Hepatic stellate cell (primary cell): Measurements from ENCODE around the gene PTPN4.

Experiments
- DNase-seq: peaks from one replicate; pipeline ENCODE4 v3.0.0; 2011; ENCODE audit warnings: low spot score

The PTPN4 gene, protein sequence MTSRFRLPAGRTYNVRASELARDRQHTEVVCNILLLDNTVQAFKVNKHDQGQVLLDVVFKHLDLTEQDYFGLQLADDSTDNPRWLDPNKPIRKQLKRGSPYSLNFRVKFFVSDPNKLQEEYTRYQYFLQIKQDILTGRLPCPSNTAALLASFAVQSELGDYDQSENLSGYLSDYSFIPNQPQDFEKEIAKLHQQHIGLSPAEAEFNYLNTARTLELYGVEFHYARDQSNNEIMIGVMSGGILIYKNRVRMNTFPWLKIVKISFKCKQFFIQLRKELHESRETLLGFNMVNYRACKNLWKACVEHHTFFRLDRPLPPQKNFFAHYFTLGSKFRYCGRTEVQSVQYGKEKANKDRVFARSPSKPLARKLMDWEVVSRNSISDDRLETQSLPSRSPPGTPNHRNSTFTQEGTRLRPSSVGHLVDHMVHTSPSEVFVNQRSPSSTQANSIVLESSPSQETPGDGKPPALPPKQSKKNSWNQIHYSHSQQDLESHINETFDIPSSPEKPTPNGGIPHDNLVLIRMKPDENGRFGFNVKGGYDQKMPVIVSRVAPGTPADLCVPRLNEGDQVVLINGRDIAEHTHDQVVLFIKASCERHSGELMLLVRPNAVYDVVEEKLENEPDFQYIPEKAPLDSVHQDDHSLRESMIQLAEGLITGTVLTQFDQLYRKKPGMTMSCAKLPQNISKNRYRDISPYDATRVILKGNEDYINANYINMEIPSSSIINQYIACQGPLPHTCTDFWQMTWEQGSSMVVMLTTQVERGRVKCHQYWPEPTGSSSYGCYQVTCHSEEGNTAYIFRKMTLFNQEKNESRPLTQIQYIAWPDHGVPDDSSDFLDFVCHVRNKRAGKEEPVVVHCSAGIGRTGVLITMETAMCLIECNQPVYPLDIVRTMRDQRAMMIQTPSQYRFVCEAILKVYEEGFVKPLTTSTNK

DNA sequence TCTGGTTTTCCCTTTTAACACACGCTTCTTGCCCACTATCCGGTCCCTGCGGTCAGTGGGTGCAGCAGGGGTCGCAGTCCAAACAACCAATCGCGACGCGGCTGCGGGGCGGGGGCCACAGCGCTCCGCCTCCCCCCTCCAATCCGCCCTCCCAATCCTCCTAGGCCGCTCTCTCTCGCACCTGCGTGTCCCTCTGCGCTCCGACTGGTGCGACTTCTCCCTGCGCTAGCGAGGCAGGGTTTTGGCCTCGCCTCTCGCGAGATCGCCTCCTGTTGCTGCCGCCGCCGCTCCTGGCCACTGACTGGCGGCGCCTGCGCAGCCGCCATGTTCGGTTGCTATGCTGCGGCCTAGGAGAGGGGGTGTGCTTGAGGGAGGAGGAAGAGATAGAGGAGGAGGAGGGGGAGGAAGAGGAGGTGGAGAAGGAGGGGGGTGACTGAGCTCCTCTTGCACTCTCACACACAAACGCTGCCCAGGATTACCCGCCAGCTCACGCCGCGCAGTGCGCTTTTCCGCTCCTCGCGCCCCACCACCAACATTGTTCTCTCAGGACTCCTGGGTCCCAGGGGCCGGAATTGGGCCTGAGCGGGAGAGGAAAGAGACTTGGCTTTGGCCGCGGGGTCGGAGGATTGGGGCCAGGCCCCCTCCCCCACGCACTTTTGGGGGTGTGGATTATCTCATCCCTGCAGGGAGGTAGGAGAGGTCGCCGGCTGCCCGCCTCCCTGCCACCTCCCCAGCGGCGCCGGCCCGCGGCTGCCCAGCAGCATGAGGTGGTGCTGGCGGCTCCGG, at the start of gene PTPN4:
TSS of gene PTPN4 (plus strand) at position 472 of the 786 bp plus-strand sequence. CDS start 49,932 bp downstream, outside the sequence.
- peak; percentile 95 for DNase-seq

DNA sequence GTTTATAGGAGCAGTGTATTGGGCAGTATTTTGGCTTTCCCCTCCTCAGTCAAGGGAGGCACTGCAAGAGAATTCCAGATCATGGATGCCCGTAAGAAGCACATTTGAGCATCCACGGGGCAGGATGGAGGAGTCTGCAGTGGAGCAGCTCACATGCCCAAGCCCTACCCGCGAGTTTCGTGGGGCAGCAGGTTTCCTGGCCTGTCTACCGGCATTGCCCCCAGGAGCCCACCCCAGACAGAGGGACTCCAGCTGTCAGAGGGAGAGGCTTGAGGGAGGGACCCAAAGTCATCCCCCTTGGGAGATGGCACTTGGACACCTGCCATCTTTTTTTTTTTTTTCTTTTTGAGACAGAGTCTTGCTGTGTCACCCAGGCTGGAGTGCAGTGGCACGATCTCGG, 49.4 kb upstream of the PTPN4 start:
- no peak for DNase-seq

DNA sequence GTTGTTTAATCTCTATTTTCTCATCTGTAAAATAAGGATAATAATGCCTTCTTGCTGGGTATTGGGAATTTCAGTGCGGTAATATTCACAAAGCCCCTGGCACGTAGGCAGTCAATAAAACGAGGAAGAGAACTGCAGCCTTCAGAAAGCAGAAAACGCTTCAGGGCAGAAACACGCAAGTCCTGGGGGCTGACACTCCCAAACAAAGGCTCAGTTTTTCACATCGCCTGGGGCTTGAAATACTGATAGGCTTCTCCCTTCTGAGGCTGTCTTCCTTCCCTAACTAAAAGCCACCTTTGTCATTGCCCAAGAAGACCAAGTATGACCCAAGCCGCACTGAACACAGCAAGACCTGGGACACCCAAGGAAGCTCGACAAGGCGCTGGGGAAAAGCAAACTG, 48.4 kb upstream of the PTPN4 start:
- DNase-seq, result no peak

DNA sequence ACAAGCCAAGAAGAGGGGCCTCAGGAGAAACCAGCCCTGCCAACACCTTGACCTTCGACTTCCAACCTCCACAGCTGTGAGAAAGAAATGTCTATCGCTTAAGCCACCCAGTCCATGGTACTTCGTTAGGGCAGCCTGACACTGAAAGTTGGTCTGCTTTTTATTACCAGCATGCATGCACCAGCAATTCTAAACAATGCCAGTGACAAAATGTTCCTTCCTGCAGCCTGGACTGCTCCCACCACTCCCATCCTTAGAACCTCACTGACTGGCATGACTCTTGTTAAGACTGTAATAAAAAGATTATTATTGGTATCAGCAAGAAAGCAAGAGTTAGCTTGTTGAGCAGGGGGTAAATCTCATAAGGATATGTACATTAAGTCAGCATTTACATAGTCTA, 47.2 kb upstream of the PTPN4 start:
- DNase-seq, result no peak

DNA sequence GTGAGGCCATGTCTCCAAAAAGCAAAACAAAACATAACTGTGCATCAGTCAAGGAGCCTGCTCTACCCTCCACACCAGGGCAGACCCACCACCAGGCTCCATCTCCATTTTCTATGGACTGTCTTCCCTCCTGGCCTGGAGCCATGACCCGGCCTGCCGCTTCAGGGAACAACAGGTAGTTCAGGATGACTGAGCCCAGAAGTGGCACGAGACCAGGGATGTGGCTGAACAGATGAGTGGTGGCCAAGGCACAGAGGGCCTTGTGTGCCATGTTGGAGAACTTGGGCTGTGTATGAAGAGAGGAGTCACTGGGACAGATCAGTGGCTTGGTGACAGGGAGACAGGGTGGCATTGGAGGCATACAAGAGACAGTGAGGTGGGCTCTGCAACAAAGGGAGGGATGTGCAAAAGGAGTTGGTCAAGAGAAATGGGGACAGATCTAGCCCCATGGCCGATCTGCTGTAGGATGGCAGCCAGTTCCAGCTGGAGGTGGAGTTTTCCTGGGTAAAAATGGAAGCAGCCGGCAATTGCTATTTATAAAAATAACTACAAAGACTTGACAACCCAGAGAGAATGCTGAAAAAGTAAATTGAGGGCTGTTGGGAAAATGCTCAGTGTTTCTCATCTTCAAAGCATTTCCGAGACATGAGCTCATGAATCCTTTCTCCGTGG, 45.8 kb upstream of the PTPN4 start:
- no peak for DNase-seq

DNA sequence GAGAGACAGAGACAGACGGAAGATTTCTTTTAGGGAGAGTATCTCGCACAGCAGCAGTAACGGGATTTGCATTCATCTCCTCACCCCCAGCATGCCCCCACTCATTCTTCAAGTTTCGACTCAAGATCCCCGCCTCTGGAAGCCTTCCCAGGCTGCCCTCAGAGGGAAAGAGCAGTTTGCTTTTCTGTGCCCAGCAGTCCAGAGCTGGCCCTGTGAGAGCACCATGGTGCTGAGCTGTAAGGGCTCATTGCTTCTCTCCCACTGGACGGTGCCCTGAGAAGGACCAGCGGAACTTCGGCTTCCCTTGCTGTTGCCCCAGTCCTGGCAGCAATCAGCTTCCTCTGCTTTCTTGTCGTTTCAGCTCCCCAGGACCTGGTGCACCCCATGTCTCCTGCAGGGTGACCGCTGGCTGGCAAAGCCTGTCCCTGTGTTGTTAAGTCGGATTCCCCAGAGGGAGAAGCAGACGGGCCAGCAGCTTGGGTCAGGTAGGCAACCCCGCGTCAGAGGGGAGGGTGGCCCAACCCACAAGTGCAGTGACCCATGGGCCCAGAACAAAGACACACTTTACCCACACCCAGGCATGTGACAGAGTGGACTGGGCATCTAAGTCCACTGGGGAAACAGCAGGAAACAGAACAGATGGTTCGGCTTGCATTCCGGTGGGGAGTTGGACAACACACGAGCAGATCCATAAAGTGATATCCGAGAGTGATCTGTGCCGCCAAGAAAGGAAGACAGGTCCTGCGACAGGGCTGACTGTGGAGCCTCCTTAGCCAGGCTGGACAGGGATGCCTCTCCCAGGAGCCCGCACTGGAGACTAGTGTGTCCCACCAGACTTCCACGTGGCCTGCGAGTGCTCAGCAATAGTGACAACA, 44.1 kb upstream of the PTPN4 start:
- DNase-seq, result no peak

DNA sequence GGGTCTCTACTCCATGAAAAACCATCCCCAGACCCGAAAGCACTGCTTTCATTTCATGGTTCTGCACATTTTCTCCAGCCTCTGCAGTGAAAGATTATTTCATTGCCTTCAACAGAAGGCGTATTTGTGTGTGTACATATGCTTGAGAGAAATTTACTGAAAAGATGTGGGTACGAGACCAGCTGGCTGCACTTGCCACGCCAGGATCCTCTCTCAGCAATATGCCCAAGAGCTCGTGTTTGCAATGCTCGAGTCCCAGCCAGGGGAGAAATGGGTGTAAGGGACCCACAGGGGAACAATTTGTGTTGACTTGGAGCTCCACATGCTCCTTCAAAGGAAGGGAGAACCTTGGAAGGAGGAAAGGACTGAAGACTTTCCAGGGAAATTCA, 43.4 kb upstream of the PTPN4 start:
- no peak for DNase-seq

DNA sequence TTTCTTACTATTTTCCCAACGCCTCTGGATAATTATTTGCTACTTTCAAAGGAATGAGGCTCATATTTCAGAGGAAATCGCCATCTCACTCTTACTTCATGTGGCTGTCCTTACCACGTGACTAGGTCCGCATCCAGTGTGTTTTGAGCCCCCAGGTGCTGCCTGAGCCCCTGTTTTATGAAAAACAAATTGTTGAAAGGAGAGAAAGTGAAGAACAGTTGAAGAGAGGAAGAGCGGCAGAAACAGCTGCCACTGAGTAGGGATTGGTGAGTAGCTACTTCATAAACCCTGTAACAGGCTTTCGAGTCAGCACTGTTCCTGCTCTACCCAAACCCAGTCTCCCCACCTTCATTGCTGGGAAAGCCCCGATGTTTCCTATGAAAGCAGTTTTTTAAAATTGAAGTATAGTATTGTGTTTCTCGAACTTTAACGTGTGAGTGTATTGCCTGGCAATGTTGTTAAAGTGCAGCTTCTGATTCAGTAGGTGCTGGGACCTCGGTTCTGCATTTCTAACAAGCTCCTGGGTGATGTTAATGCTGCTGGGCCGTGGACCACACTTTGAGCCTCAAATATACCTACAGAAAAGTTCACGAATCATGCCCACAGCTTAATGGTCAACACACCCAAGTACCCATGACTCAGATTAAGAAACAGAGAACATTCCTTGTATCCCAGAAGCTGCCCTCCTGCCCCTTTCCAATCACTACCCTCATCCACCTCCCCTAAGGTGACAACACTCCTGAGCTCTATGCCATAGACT, 41.0 kb upstream of the PTPN4 start:
- no peak for DNase-seq

DNA sequence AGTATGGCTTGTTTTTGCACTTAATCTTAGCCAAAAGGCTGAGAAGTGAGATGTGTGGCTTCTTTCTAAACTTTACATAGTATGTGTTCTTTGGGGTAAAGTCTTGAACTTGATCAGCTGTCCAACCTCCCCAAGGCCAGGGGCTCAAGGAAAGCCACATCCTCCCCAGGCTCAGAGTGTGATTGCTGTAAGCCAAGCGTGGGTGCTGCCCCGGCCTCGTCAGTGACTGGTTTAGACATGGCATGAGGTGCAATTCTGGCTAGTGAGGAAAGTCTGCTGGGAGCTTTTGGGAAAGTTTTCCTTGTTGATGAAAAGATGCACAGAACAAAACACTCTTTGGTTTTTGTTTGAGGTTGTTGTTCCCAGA, 40.5 kb upstream of the PTPN4 start:
- no peak for DNase-seq

DNA sequence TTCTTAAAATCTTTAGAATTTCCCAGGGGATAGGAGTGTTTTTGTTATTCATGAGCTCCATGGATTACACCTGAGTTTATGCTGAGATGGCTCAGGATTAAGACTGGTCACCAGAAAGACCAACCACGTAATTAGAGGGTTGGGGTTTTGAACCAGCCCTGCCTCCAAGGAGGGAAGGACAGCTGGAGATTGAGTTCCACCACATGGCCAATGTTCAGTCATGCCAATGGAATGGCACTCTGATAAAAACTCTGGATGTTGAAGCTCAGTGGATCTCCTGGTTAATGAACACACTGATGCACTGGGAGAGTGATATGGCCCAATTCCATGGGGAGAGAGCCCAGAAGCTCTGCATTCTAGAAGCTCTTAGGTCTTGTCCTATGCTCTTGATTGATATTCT, 38.7 kb upstream of the PTPN4 start:
- no peak for DNase-seq

DNA sequence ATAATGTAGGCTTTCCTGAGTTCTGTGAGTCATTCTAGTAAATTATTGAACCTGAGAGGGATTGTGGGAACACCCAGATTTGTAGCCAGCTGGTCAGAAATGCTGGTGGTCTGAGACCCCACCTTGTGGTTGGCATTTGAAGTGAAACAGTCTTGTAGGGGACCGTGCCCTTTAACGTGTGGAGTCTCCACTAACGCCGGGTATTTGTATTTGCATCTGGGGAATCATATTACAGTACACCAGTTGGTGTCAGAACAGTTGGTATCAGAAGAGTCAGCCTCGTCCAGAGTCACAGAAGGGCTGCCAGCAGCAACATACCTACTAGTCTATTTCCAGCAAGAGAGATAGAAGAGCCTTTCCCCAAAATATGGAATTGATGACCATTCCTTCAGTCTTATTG, 38.3 kb upstream of the PTPN4 start:
- no peak for DNase-seq

DNA sequence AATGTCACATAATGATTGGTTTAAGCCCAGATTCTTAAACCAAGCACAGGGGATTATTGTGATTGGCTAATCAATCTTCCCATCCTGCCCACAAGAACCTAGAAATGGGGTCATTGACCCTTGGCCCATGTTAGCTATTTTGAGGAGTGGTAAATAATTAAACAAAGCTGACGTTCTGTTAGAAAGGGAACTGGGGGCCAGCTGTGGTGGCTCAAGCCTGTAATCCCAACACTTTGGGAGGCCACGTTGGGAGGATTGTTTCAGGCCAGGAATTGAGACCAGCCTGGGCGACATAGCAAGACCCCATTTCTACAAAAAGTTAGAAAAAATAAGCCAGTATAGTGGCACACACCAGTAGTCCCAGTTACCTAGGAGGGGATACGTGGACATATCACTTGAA, 37.8 kb upstream of the PTPN4 start:
- no peak for DNase-seq

DNA sequence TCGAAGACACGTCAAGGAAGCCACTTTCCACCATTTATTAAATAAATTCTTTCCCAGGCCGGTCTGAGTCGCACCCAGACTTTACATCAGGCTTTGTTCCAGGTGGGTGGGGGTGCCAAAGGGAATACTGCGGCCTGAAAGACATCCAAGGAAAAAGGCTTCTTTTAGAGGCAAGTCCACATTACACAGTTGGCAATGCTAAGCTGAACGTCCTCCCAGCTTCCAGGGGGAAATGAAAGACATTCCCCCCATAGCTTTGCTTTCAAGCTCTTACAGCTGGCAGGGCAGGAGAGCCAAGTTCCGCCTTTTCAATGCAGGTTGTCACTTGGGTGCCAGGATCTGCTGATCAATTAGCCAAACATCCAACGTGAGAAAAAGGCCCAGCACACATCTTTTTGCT, 36.5 kb upstream of the PTPN4 start:
- DNase-seq, result no peak

DNA sequence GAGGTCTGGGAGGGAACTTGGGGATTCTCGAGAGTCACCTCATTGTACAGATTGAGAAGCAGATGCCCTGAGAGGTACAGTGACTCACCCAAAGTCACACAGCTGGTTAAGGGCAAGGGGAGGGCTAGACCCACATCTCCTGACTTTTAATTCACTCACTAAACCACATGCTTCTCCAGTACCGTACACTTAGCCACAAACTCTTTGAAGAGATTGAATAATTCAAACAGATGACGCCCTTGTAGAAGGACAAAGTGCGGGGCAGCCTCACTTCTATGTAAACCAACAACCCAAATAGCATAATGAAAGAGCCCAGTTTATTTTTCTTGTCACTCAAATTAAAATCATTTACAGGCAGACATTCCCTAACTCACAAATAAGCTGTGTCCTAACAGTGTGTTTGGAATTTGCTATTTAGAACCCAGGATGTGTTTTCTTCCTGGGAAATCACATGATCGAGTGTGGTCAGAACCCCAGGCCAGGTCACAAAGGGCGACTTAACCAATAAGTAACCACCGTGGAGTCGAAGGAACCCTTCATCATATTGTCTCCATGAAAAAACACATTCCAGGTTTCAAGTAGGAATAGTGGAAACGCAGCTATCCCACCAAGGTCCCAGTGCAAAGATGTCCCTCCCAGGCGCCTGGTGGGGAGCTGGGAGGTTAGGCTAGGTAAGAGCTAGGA, 35.8 kb upstream of the PTPN4 start:
- DNase-seq, result no peak

DNA sequence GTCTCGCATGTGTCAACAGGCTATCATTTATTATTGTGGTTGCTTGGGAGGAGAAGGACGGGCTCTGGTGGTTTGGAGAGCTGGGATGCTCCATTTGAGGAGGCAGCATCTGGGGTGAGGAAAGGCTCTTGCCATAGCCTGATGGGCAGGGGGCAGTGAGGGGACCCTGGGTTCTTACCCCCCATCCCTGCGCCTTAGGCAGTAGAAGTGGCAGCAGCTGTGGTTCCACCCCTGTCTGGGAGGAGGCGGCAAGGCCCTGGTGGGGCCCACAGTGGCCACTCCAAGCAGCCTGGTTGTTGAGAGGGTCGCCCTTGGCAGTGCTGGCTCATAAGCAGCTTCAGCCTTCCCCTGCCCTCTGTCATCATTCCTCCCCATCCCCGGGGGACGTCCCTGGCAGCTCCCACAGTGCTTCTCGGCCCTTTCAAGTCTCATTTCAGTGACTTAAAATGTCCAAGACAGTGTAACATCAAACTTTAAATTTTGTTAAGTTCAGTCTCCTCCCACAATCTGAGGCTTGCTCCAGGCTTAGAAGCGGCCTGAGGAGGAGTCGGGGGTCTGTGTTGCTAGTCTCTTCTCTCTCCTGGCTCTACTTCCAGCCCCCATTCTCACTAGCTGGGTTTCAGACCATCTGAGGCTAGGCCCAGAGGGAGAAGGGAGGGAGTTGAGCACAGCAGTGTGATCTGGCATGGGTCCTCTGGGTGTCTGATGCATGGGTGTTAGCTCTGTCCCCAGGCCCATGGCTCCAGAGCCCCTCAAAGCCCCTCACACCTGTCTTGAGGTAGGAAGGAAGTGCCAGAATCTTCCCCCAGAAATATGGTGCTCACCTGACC, 34.9 kb upstream of the PTPN4 start:
- no peak for DNase-seq

DNA sequence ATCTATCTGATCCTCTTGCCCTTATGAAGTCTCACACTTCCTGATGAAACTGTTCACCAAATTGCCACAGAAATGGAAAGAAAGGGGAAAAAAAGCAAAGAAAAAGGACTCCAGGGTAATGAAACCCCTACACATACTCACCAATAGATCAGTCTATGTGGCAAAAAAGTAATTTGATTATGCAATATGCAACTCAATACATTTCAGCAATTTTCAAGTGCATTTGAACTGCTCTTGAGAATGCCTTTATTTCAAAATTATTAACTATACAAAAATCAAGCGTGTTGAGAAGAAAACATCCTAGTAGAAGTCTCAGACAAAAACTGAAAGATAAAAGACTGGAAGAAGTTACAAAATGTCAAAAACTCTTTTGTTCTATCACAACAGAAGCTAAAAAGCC, 32.2 kb upstream of the PTPN4 start:
- no peak for DNase-seq

DNA sequence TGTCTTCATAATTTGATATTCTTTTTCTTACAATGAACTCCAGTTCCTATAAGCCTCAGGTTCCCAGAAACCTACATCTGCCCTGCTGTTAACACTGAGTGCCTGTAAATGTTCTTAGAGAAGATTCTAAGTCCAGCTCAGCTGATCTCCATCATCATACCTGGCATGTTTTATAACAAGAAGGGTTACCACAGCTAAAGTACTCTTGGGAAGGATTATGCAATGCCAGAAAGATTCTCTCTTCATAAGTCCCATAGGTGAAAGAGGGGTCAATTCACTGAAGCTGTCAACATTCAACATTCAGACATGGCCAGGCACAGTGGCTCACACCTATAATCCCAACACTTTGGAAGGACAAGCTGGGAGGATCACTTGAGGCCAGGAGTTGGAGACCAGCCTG, 31.3 kb upstream of the PTPN4 start:
- no peak for DNase-seq

DNA sequence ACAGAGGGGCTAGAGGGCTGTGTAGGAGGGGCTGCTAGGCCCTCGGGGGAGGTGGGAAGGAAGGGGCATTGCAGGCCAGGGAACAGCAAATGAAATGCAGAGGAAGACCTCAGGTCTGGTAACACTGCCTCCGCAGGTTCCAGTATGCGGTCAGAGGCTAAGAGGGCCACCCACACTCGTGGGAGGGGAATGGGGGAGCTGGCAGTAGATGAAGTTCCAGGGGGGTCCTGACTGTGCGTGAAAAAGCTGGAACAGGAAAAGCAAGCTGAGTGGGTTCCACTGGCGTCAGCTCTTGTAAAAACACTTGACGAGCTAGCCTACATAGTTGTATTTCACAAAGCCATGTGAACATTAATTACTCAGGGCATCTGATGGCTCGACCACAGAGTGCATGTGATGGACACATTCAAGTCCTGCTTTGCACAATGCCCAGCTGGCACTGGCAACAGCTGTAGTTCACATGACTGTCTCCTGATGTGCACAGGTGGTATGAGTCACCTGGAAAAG, 29.0 kb upstream of the PTPN4 start:
- DNase-seq, result no peak
